ENCODE results near the gene TTLL5.

GRCh38 chr14:75673345-75674035 lies 12.4 kb downstream of the TTLL5 start:
- TF ChIP-seq ESRRA (IDR thresholded peaks at IDR 0.05; ENCODE audit: borderline replicate concordance, low read length) (no peak), CBX2 (IDR thresholded peaks at IDR 0.05; ENCODE audit: borderline replicate concordance, low read depth) (no peak), JUN (IDR thresholded peaks at IDR 0.05) (no peak), TP53 (CRISPR knock-in tag; IDR thresholded peaks at IDR 0.05) (no peak), NR3C1 (IDR thresholded peaks at IDR 0.05) (no peak), CBX8 (IDR thresholded peaks at IDR 0.05) (no peak), SMC3 (IDR thresholded peaks at IDR 0.05) (no peak), POLR2A (IDR thresholded peaks at IDR 0.05; ENCODE audit: low read length) (no peak), EP300 (IDR thresholded peaks at IDR 0.05) (no peak), JUNB (IDR thresholded peaks at IDR 0.05) (no peak), CHD2 (IDR thresholded peaks at IDR 0.05; ENCODE audit: low read length, partially characterized antibody) (no peak), NFE2L2 (conservative IDR thresholded peaks at IDR 0.05; ENCODE audit: low read length) (no peak)
- TF ChIP-seq, protein P1, sequence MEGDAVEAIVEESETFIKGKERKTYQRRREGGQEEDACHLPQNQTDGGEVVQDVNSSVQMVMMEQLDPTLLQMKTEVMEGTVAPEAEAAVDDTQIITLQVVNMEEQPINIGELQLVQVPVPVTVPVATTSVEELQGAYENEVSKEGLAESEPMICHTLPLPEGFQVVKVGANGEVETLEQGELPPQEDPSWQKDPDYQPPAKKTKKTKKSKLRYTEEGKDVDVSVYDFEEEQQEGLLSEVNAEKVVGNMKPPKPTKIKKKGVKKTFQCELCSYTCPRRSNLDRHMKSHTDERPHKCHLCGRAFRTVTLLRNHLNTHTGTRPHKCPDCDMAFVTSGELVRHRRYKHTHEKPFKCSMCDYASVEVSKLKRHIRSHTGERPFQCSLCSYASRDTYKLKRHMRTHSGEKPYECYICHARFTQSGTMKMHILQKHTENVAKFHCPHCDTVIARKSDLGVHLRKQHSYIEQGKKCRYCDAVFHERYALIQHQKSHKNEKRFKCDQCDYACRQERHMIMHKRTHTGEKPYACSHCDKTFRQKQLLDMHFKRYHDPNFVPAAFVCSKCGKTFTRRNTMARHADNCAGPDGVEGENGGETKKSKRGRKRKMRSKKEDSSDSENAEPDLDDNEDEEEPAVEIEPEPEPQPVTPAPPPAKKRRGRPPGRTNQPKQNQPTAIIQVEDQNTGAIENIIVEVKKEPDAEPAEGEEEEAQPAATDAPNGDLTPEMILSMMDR (IDR thresholded peaks at IDR 0.05) = no peak
- TF ChIP-seq, protein P2, sequence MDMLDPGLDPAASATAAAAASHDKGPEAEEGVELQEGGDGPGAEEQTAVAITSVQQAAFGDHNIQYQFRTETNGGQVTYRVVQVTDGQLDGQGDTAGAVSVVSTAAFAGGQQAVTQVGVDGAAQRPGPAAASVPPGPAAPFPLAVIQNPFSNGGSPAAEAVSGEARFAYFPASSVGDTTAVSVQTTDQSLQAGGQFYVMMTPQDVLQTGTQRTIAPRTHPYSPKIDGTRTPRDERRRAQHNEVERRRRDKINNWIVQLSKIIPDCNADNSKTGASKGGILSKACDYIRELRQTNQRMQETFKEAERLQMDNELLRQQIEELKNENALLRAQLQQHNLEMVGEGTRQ (IDR thresholded peaks at IDR 0.05) = no peak

Measured in A549 (cell line).